ENCODE data around the gene TEX52. TPM values are rescaled to one million over a fixed set of nuclear protein-coding genes. Genes with fewer than 3 reads are reported as not detected.

Gene TEX52
- total and polyA plus RNA-seq, 2 of the 13 experiments (the other 11 are each of a cell fraction or from before 2014, with no cell fraction given) = 0.05 TPM; not detected in 1

DNA sequence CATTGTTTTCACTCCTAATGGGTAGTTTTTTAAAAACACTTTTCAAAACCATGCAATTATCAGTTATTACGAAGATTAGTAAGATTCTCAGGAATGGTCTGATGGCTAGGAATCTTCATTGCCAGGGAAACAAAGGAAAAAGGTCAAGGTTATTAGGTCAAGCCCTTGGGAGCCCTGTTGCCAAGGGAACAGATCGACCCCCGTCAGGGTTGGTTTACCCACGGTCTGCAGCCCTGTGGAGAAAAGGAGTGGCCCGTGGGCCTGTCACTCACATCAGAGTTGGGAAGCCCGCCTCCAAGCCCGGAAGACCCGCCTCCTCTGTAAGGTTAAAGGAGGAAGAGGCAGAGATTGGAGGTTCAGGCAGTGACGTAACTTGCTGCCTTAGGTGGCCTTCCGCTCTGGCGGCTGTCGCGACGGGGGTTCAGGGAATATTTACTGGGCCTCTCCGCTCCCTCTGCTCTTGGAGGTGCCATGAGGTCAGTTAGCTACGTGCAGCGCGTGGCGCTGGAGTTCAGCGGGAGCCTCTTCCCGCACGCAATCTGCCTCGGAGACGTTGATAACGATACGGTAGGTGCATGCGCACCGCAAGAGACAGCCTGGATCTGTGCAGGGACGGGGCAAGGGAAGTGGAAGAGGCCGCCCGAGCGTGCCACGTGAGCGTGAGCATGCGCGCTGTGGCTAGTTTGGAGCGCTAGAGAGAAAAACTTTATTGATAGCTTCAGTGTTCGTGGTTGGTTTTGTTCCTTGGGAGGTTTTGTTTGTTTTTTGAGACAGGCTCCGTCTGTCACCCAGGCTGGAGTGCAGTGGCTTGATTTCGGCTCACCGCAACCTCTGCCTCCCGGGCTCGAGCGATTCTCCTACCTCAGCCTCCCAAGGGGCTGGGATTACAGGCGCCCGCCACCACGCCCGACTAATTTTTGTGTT is 44.3 kb downstream of the TEX52 start, which contains the start of gene ITFG2 (continued):
- TF ChIP-seq E2F5 (CRISPR knock-in tag; conservative IDR thresholded peaks at IDR 0.05) (peak; percentile 36; the same call in 1 of the 2 replicates), SCMH1 (CRISPR knock-in tag; IDR thresholded peaks at IDR 0.05; ENCODE audit: borderline replicate concordance) (no peak), ZNF441 (CRISPR knock-in tag; IDR thresholded peaks at IDR 0.05; ENCODE audit: borderline replicate concordance) (0 out of 2 replicates have a peak, but pooled peaks have one; percentile 63), RCOR2 (CRISPR knock-in tag; IDR thresholded peaks at IDR 0.05) (no peak), DR1 (CRISPR knock-in tag; IDR thresholded peaks at IDR 0.05) (peak; percentile 89), MED13 (CRISPR knock-in tag; IDR thresholded peaks at IDR 0.05) (0 out of 2 replicates have a peak, but pooled peaks have one; percentile 65), ZNF75D (CRISPR knock-in tag; IDR thresholded peaks at IDR 0.05; ENCODE audit: borderline replicate concordance) (no peak), FOXO1 (CRISPR knock-in tag; IDR thresholded peaks at IDR 0.05) (peak; percentile 34; the same call in 1 of the 2 replicates), FOXC1 (CRISPR knock-in tag; IDR thresholded peaks at IDR 0.05; ENCODE audit: borderline replicate concordance) (peak; percentile 98), ZNF773 (CRISPR knock-in tag; IDR thresholded peaks at IDR 0.05; ENCODE audit: borderline replicate concordance) (0 out of 2 replicates have a peak, but pooled peaks have one; percentile 43), ZFP1 (CRISPR knock-in tag; IDR thresholded peaks at IDR 0.05) (peak; percentile 68; the same call in 1 of the 2 replicates), HOXA3 (CRISPR knock-in tag; IDR thresholded peaks at IDR 0.05) (peak; percentile 92), ZXDC (CRISPR knock-in tag; IDR thresholded peaks at IDR 0.05) (peak; percentile 79; the same call in 1 of the 2 replicates), TFE3 (CRISPR knock-in tag; IDR thresholded peaks at IDR 0.05) (0 out of 2 replicates have a peak, but pooled peaks have one; percentile 18), POGZ (CRISPR knock-in tag; IDR thresholded peaks at IDR 0.05) (peak; percentile 79), ARID5B (CRISPR knock-in tag; IDR thresholded peaks at IDR 0.05) (peak; percentile 61), FOXM1 (CRISPR knock-in tag; IDR thresholded peaks at IDR 0.05) (no peak)
- TF ChIP-seq, protein P1, sequence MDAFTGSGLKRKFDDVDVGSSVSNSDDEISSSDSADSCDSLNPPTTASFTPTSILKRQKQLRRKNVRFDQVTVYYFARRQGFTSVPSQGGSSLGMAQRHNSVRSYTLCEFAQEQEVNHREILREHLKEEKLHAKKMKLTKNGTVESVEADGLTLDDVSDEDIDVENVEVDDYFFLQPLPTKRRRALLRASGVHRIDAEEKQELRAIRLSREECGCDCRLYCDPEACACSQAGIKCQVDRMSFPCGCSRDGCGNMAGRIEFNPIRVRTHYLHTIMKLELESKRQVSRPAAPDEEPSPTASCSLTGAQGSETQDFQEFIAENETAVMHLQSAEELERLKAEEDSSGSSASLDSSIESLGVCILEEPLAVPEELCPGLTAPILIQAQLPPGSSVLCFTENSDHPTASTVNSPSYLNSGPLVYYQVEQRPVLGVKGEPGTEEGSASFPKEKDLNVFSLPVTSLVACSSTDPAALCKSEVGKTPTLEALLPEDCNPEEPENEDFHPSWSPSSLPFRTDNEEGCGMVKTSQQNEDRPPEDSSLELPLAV (CRISPR knock-in tag; conservative IDR thresholded peaks at IDR 0.05; ENCODE audit: low read depth) = no peak

All from HepG2 (cell line).